ENCODE measurements around the gene KMO. TPM values are rescaled to one million over a fixed set of nuclear protein-coding genes. Genes with fewer than 3 reads are reported as not detected.

The KMO gene
- total and polyA plus RNA-seq, 4 experiments from 2014 or later = 0.37 to 1.1 (median 0.44) TPM; not detected in 1

DNA sequence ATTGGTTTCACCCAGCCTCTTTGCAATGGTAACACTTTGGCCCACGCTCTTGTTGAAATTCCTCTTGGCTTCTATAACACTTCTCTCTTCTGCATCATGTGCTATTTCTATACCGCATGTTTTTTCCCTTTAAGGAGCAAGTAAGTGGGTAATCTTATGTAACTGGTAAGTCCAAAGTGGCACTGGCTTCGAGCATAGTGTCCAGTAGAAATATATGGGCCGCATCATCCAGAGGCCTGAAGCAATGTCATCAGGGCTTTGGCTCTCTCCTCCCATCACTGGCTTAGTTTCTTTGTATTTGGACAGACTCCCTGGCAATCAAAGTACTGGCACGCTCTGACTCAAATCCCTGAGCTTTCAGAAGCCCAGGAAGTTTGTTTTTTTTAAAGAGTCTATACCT is 90.5 kb downstream of the KMO start:
- intact Hi-C loops (cut with micrococcal nuclease) = no loop called here
- DNase-seq = no peak
- ChIA-PET CTCF (ENCODE audit: partially characterized antibody) (interaction anchor here (1.0 to 5.6 kb wide), 2 partner anchors 11 to 12 kb away, joined by 3 to 71 read pairs; no protein-coding TSS in a partner anchor), POLR2A (ENCODE audit: partially characterized antibody) (no interaction called here)
- no peak overlapping the region for H3K27ac ChIP-seq (ENCODE audit: low read depth, low read length)
- Mint-ChIP-seq H3K9me3 (no peaks in the 10 kb centered on the region), H3K36me3 (no peaks in the 10 kb centered on the region), H3K27me3 (no peaks in the 10 kb centered on the region), H3K4me3 (no peak overlapping the region), H3K4me1 (peaks cover 0 to 4% (median 1%) of the 10 kb centered on the region in 4 donors), H3K27ac (no peak overlapping the region)
- H3K9me3 ChIP-seq (ENCODE audit: control insufficient read depth in 1 of 2, low read length in 2 of 2) = no peaks in the 10 kb centered on the region
- no peaks in the 10 kb centered on the region for H3K4me1 ChIP-seq (ENCODE audit: insufficient read depth, low read length)
- no peak overlapping the region for H3K4me3 ChIP-seq (ENCODE audit: low read length in 2 of 2)
- H3K27me3 ChIP-seq (ENCODE audit: insufficient read depth, low read length) = no peaks in the 10 kb centered on the region
- H3K36me3 ChIP-seq (ENCODE audit: insufficient read depth, low read length) = no peaks in the 10 kb centered on the region

DNA sequence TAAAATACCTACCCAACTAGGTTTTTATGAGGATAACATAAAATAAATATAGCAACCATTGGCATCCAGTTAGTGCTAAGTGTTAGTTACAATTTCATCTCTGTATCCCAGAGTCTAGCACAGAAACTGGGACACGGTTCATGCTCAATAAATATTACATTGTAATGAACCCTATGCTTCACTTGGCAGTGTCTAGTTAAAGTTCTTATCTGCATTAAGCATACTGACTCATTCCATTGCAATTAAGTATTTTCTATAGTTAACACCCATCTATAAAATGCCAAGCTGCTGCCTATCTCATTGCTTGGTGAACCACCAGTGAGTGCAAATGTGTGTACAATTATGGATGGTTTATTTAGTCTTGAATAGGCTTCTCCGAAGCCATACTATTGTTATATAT is 92.8 kb downstream of the KMO start:
- Histone ChIP-seq H3K9me3 (ENCODE audit: control insufficient read depth in 1 of 2, low read length in 2 of 2) (no peaks in the 10 kb centered on the region), H3K27ac (ENCODE audit: low read depth, low read length) (no peak overlapping the region), H3K27me3 (ENCODE audit: insufficient read depth, low read length) (no peaks in the 10 kb centered on the region), H3K36me3 (ENCODE audit: insufficient read depth, low read length) (no peaks in the 10 kb centered on the region), H3K4me1 (ENCODE audit: insufficient read depth, low read length) (peaks cover 7% of the 10 kb centered on the region), H3K4me3 (ENCODE audit: low read length in 2 of 2) (no peak overlapping the region)
- Mint-ChIP-seq H3K4me3 (no peak overlapping the region), H3K27ac (no peak overlapping the region), H3K9me3 (no peaks in the 10 kb centered on the region), H3K4me1 (peaks cover 8 to 12% (median 9%) of the 10 kb centered on the region in 4 donors), H3K27me3 (no peaks in the 10 kb centered on the region), H3K36me3 (no peaks in the 10 kb centered on the region)
- ChIA-PET CTCF (ENCODE audit: partially characterized antibody) (interaction anchor here (0.9 to 5.6 kb wide), 2 partner anchors 14 to 16 kb away, joined by 3 to 71 read pairs; partner anchors contain the start of genes CHML and OPN3), POLR2A (ENCODE audit: partially characterized antibody) (no interaction called here)
- intact Hi-C loops (cut with micrococcal nuclease) = no loop called here
- DNase-seq = no peak

DNA sequence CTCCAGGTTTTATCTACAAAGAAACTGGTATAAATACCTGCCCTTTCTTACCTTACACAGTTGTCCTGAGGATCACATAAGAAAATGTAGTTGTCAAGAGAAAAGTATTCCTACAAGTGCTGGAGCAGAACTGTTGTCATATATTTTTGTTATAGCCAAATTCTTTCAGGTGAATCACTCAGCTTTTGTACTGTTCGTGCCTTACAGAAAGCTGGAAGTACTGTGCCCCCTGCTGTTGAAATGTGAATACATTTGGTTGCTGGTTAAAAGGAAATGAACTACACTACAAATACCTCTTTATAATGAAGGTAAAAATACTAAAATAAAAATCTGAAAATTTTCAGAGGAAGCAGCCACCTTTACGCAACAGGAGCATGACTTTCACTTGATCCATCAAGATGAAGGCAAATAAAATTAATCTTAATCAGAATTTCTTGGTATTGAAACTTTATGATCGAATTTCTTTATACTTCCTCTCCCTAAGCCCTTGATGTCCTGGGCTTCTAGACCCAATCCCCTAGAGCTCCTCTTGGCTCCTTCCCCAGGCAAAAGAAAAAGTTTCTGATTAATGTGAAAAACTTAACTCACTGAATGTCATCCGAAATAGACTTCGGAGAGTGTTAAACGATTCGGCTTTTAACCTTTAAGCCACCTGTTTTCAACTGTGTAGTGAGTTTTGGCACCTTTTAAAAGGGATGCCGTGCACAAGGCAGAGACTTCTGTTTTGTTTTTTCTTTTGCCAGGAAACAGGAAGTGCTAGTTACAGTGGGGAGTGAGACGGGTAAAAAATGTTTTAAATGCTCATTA is 95.5 kb downstream of the KMO start:
- Mint-ChIP-seq H3K9me3 (no peaks in the 10 kb centered on the region), H3K27me3 (no peaks in the 10 kb centered on the region), H3K4me3 (peak overlapping the region; percentile 30 to 82 (median 72)), H3K4me1 (peaks cover 8 to 12% (median 9%) of the 10 kb centered on the region in 4 donors), H3K27ac (peak overlapping the region; percentile 60 to 88 (median 82)), H3K36me3 (peaks cover 1 to 3% of the 10 kb centered on the region in 2 donors)
- no peaks in the 10 kb centered on the region for H3K36me3 ChIP-seq (ENCODE audit: insufficient read depth, low read length)
- H3K4me3 ChIP-seq (ENCODE audit: low read length in 2 of 2) = no peak overlapping the region
- peak; percentile 43 to 63 (median 55) for DNase-seq
- CTCF ChIA-PET (ENCODE audit: partially characterized antibody) = interaction anchor here (0.7 to 5.6 kb wide), 15 partner anchors 10 to 393 kb away, joined by 3 to 71 read pairs (median 4); partner anchors contain the start of genes CHML, KMO, MAP1LC3C and OPN3
- peaks cover 7% of the 10 kb centered on the region for H3K4me1 ChIP-seq (ENCODE audit: insufficient read depth, low read length)
- POLR2A ChIA-PET (ENCODE audit: partially characterized antibody) = interaction anchor here (1.0 to 1.3 kb wide), 3 partner anchors 13 to 49 kb away, joined by 3 to 5 read pairs (median 4); partner anchors contain the start of genes CHML and OPN3
- H3K27me3 ChIP-seq (ENCODE audit: insufficient read depth, low read length) = no peaks in the 10 kb centered on the region
- peak overlapping the region; percentile 7 for H3K27ac ChIP-seq (ENCODE audit: low read depth, low read length)
- no peaks in the 10 kb centered on the region for H3K9me3 ChIP-seq (ENCODE audit: control insufficient read depth in 1 of 2, low read length in 2 of 2)
- intact Hi-C loops (cut with micrococcal nuclease) = loop anchor here (1.0 kb wide), 3 partner anchors 13 to 96 kb away; partner anchors contain the start of genes CHML and OPN3

DNA sequence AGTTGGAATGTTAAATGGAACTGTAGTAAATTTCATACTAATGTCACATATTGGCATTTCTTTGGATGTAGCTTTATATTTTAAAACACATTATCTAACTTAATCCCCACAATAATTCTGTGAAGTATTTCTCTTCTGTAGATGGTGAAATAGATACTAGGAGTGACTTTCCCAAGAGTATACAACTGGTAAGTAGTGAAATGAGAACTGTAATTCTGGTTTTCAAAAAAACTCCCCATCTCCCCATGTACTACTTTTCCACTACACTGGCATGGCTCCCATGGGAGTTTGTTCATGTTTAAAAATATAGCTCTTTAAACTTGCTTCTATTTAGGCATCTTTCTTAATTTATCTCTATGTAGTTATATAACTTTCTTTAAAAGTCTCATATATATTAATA is 97.8 kb downstream of the KMO start:
- Mint-ChIP-seq H3K4me1 (peaks cover 8 to 12% (median 10%) of the 10 kb centered on the region in 4 donors), H3K27ac (no peak overlapping the region), H3K4me3 (no peak overlapping the region), H3K27me3 (no peaks in the 10 kb centered on the region), H3K36me3 (peaks cover 5 to 11% of the 10 kb centered on the region in 2 donors), H3K9me3 (no peaks in the 10 kb centered on the region)
- Histone ChIP-seq H3K27ac (ENCODE audit: low read depth, low read length) (no peak overlapping the region), H3K36me3 (ENCODE audit: insufficient read depth, low read length) (no peaks in the 10 kb centered on the region), H3K27me3 (ENCODE audit: insufficient read depth, low read length) (no peaks in the 10 kb centered on the region), H3K4me3 (ENCODE audit: low read length in 2 of 2) (no peak overlapping the region), H3K4me1 (ENCODE audit: insufficient read depth, low read length) (peaks cover 7% of the 10 kb centered on the region), H3K9me3 (ENCODE audit: control insufficient read depth in 1 of 2, low read length in 2 of 2) (no peaks in the 10 kb centered on the region)
- ChIA-PET CTCF (ENCODE audit: partially characterized antibody) (interaction anchor here (1.0 to 1.8 kb wide), 5 partner anchors 16 to 367 kb away, joined by 3 to 9 read pairs (median 4); partner anchors contain the start of gene KMO), POLR2A (ENCODE audit: partially characterized antibody) (interaction anchor here (1.3 kb wide), 1 partner anchor 10 kb away, joined by 3 read pairs; the partner anchor contains the start of genes CHML and OPN3)
- intact Hi-C loops (cut with micrococcal nuclease) = no loop called here
- no peak for DNase-seq

DNA sequence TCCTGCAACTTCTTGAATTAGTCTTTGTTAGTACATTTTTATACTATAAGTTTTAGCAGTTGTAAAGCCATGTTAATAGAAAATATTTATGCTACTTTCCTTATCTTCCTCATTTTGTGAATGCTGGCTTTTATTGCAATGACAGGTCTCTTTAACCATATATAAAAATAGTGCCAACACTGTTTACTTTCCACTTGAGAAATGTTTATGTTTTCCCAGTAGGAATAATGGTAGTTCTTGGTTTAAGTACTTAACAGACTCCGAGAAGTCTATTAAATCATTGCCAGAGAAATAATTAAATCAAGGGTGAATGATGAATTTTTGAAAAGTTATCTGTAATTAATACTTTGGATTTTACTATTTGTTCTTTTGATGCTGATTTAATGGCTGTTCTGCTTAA is 98.3 kb downstream of the KMO start:
- CTCF ChIA-PET (ENCODE audit: partially characterized antibody) = interaction anchor here (1.2 to 1.8 kb wide), 2 partner anchors 17 to 367 kb away, joined by 4 read pairs; no protein-coding TSS in a partner anchor
- no peaks in the 10 kb centered on the region for H3K9me3 Mint-ChIP-seq

DNA sequence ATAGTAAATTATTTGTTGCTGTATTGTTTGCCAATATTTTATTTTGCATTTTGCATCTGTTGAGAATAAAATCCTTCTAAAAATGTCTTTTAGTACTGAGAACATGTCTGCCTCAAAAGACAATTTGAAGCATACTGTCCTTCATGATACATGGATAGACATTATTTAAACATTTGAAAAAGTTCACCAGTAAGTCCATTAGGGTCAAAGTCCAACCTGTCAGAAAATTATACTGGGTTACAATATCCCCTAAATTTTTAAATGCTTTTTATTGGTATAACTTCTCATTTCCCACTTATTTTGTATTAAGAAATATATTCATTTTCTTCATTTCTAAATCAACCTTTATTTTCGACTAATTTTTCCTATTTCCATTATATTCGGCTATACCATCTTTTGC is 98.7 kb downstream of the KMO start:
- Histone ChIP-seq H3K9me3 (ENCODE audit: control insufficient read depth in 1 of 2, low read length in 2 of 2) (no peaks in the 10 kb centered on the region), H3K4me3 (ENCODE audit: low read length in 2 of 2) (no peak overlapping the region), H3K36me3 (ENCODE audit: insufficient read depth, low read length) (no peaks in the 10 kb centered on the region), H3K27me3 (ENCODE audit: insufficient read depth, low read length) (no peaks in the 10 kb centered on the region), H3K4me1 (ENCODE audit: insufficient read depth, low read length) (peaks cover 7% of the 10 kb centered on the region), H3K27ac (ENCODE audit: low read depth, low read length) (no peak overlapping the region)
- Mint-ChIP-seq H3K36me3 (peaks cover 11 to 17% of the 10 kb centered on the region in 2 donors), H3K9me3 (no peaks in the 10 kb centered on the region), H3K27ac (no peak overlapping the region), H3K27me3 (no peaks in the 10 kb centered on the region), H3K4me3 (no peak overlapping the region), H3K4me1 (peaks cover 8 to 12% (median 10%) of the 10 kb centered on the region in 4 donors)
- ChIA-PET CTCF (ENCODE audit: partially characterized antibody) (no interaction called here), POLR2A (ENCODE audit: partially characterized antibody) (no interaction called here)
- DNase-seq = no peak
- intact Hi-C loops (cut with micrococcal nuclease) = no loop called here

More for the DNA sequence above, 98.3 kb downstream of the KMO start:
- no peaks in the 10 kb centered on the region for H3K27me3 Mint-ChIP-seq
- Histone ChIP-seq H3K36me3 (ENCODE audit: insufficient read depth, low read length) (no peaks in the 10 kb centered on the region), H3K9me3 (ENCODE audit: control insufficient read depth in 1 of 2, low read length in 2 of 2) (no peaks in the 10 kb centered on the region), H3K27me3 (ENCODE audit: insufficient read depth, low read length) (no peaks in the 10 kb centered on the region), H3K4me3 (ENCODE audit: low read length in 2 of 2) (no peak overlapping the region), H3K4me1 (ENCODE audit: insufficient read depth, low read length) (peaks cover 7% of the 10 kb centered on the region), H3K27ac (ENCODE audit: low read depth, low read length) (no peak overlapping the region)
- DNase-seq = no peak
- no peak overlapping the region for H3K4me3 Mint-ChIP-seq
- POLR2A ChIA-PET (ENCODE audit: partially characterized antibody) = interaction anchor here (1.3 kb wide), 1 partner anchor 10 kb away, joined by 3 read pairs; the partner anchor contains the start of genes CHML and OPN3
- intact Hi-C loops (cut with micrococcal nuclease) = no loop called here
- H3K36me3 Mint-ChIP-seq = peaks cover 10 to 16% of the 10 kb centered on the region in 2 donors
- H3K27ac Mint-ChIP-seq = no peak overlapping the region
- H3K4me1 Mint-ChIP-seq = peaks cover 8 to 12% (median 10%) of the 10 kb centered on the region in 4 donors

DNA sequence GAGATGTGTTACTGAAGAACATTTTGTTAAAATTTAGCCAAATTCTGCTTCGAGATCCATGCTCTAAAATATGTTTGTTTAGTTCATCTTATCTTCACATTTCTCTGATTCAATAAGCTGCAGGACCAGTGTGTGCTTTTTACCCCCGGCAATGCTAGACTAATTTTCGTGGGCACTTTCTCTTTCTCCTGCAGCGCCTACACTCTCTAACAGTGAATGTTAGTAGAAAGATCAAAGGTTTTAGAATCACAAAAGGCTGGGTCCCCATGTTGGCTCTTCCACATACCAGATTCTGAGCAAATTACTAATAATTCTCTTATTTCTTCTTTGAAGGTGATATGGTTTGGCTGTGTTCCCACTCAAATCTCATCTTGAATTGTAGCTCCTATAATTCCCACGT is 99.5 kb downstream of the KMO start:
- CTCF ChIA-PET (ENCODE audit: partially characterized antibody) = interaction anchor here (1.5 to 1.7 kb wide), 2 partner anchors 9 to 20 kb away, joined by 3 to 4 read pairs; no protein-coding TSS in a partner anchor

More for the DNA sequence above, 99.5 kb downstream of the KMO start:
- POLR2A ChIA-PET (ENCODE audit: partially characterized antibody) = no interaction called here
- H3K36me3 ChIP-seq (ENCODE audit: insufficient read depth, low read length) = no peaks in the 10 kb centered on the region
- H3K4me1 ChIP-seq (ENCODE audit: insufficient read depth, low read length) = peaks cover 7% of the 10 kb centered on the region
- H3K27me3 ChIP-seq (ENCODE audit: insufficient read depth, low read length) = no peaks in the 10 kb centered on the region
- H3K9me3 ChIP-seq (ENCODE audit: control insufficient read depth in 1 of 2, low read length in 2 of 2) = no peaks in the 10 kb centered on the region
- peaks cover 8 to 14% (median 12%) of the 10 kb centered on the region in 4 donors for H3K4me1 Mint-ChIP-seq
- H3K9me3 Mint-ChIP-seq = no peaks in the 10 kb centered on the region
- H3K4me3 ChIP-seq (ENCODE audit: low read length in 2 of 2) = no peak overlapping the region
- no peak overlapping the region for H3K27ac ChIP-seq (ENCODE audit: low read depth, low read length)
- peaks cover 11 to 17% of the 10 kb centered on the region in 2 donors for H3K36me3 Mint-ChIP-seq
- intact Hi-C loops (cut with micrococcal nuclease) = no loop called here
- H3K27me3 Mint-ChIP-seq = no peaks in the 10 kb centered on the region
- no peak overlapping the region for H3K4me3 Mint-ChIP-seq
- DNase-seq = no peak
- no peak overlapping the region for H3K27ac Mint-ChIP-seq

Data from CD4-positive, alpha-beta memory T cell (primary cell).